Measurements from ENCODE around the gene DDX1. TPM values are rescaled to one million over a fixed set of nuclear protein-coding genes. Genes with fewer than 3 reads are reported as not detected.
A peak's percentile ranks its signal among the peaks of the same experiment; 100 is the strongest.

The DDX1 gene
- total and polyA plus RNA-seq, 4 donors = 73.6 to 82.6 (median 77.8) TPM

- no peaks in the 10 kb centered on the region for H3K27me3 ChIP-seq (ENCODE audit: control insufficient read depth in 1 of 2, insufficient read depth in 2 of 2, low read length in 1 of 2)
- no peak overlapping the region for H3K4me3 ChIP-seq (ENCODE audit: low read length in 2 of 2)
- no peak overlapping the region for H3K27ac ChIP-seq (ENCODE audit: low read depth in 1 of 2, low read length in 2 of 2)
- peaks cover 4 to 5% of the 10 kb centered on the region in 2 donors for H3K36me3 ChIP-seq (ENCODE audit: control insufficient read depth in 1 of 2, insufficient read depth in 2 of 2, low read length in 1 of 2)
- intact Hi-C loops (cut with DNase I) = no loop called here
- 80 to 85% methylated on average over 9 of the region's 9 CpGs for WGBS, 2 donors
- DNase-seq (no peak), ATAC-seq (ENCODE audit: low FRiP score) (no peak)
- H3K4me1 ChIP-seq (ENCODE audit: control insufficient read depth in 1 of 2, insufficient read depth in 2 of 2, low read length in 2 of 2) = no peaks in the 10 kb centered on the region
- H3K9me3 ChIP-seq (ENCODE audit: control insufficient read depth, low read length) = no peaks in the 10 kb centered on the region
These were observed 36.4 kb downstream of the DDX1 start for GRCh38 chr2:15627817-15628684.

- H3K9me3 ChIP-seq (ENCODE audit: control insufficient read depth, low read length) = no peaks in the 10 kb centered on the region
- intact Hi-C loops (cut with DNase I) = no loop called here
- no peaks in the 10 kb centered on the region for H3K27me3 ChIP-seq (ENCODE audit: control insufficient read depth in 1 of 2, insufficient read depth in 2 of 2, low read length in 1 of 2)
- no peak for DNase-seq
- WGBS, 2 donors = 94 to 95% methylated on average over 5 of the region's 5 CpGs
- no peaks in the 10 kb centered on the region for H3K4me1 ChIP-seq (ENCODE audit: control insufficient read depth in 1 of 2, insufficient read depth in 2 of 2, low read length in 2 of 2)
- H3K4me3 ChIP-seq (ENCODE audit: low read length in 2 of 2) = no peak overlapping the region
- H3K36me3 ChIP-seq (ENCODE audit: control insufficient read depth in 1 of 2, insufficient read depth in 2 of 2, low read length in 1 of 2) = peaks cover 4 to 5% of the 10 kb centered on the region in 2 donors
- H3K27ac ChIP-seq (ENCODE audit: low read depth in 1 of 2, low read length in 2 of 2) = no peak overlapping the region
- no peak for ATAC-seq (ENCODE audit: low FRiP score)
These were observed 37.5 kb downstream of the DDX1 start for GRCh38 chr2:15628899-15629855.

GRCh38 chr2:15630121-15630977 is 38.7 kb downstream of the DDX1 start:
- Histone ChIP-seq H3K36me3 (ENCODE audit: control insufficient read depth in 1 of 2, insufficient read depth in 2 of 2, low read length in 1 of 2) (peaks cover 4 to 5% of the 10 kb centered on the region in 2 donors), H3K4me1 (ENCODE audit: control insufficient read depth in 1 of 2, insufficient read depth in 2 of 2, low read length in 2 of 2) (no peaks in the 10 kb centered on the region), H3K27ac (ENCODE audit: low read depth in 1 of 2, low read length in 2 of 2) (peak overlapping the region; percentile 25 to 43), H3K4me3 (ENCODE audit: low read length in 2 of 2) (no peak overlapping the region), H3K9me3 (ENCODE audit: control insufficient read depth, low read length) (no peaks in the 10 kb centered on the region), H3K27me3 (ENCODE audit: control insufficient read depth in 1 of 2, insufficient read depth in 2 of 2, low read length in 1 of 2) (no peaks in the 10 kb centered on the region)
- WGBS, 2 donors = 75 to 77% methylated on average over 4 of the region's 4 CpGs
- no peak for DNase-seq
- ATAC-seq (ENCODE audit: low FRiP score) = no peak
- intact Hi-C loops (cut with DNase I) = loop anchor here (10.0 kb wide), 3 partner anchors 654 to 1124 kb away; no protein-coding TSS in a partner anchor

- 49 to 58% methylated on average over 7 of the region's 7 CpGs for WGBS, 2 donors
- Histone ChIP-seq H3K27ac (ENCODE audit: low read depth in 1 of 2, low read length in 2 of 2) (no peak overlapping the region), H3K4me1 (ENCODE audit: control insufficient read depth in 1 of 2, insufficient read depth in 2 of 2, low read length in 2 of 2) (peaks cover 0 to 3% of the 10 kb centered on the region in 2 donors), H3K9me3 (ENCODE audit: control insufficient read depth, low read length) (no peaks in the 10 kb centered on the region), H3K27me3 (ENCODE audit: control insufficient read depth in 1 of 2, insufficient read depth in 2 of 2, low read length in 1 of 2) (no peaks in the 10 kb centered on the region), H3K4me3 (ENCODE audit: low read length in 2 of 2) (no peak overlapping the region), H3K36me3 (ENCODE audit: control insufficient read depth in 1 of 2, insufficient read depth in 2 of 2, low read length in 1 of 2) (peaks cover 4 to 5% of the 10 kb centered on the region in 2 donors)
- intact Hi-C loops (cut with DNase I) = loop anchor here (10.0 kb wide), 3 partner anchors 654 to 1124 kb away; no protein-coding TSS in a partner anchor
- no peak for DNase-seq
- no peak for ATAC-seq (ENCODE audit: low FRiP score)
These were observed 39.5 kb downstream of the DDX1 start for GRCh38 chr2:15630978-15631719.

- Histone ChIP-seq H3K4me3 (ENCODE audit: low read length in 2 of 2) (no peak overlapping the region), H3K9me3 (ENCODE audit: control insufficient read depth, low read length) (no peaks in the 10 kb centered on the region), H3K27ac (ENCODE audit: low read depth in 1 of 2, low read length in 2 of 2) (no peak overlapping the region), H3K4me1 (ENCODE audit: control insufficient read depth in 1 of 2, insufficient read depth in 2 of 2, low read length in 2 of 2) (peaks cover 2 to 3% of the 10 kb centered on the region in 2 donors), H3K36me3 (ENCODE audit: control insufficient read depth in 1 of 2, insufficient read depth in 2 of 2, low read length in 1 of 2) (peaks cover 0 to 4% of the 10 kb centered on the region in 2 donors), H3K27me3 (ENCODE audit: control insufficient read depth in 1 of 2, insufficient read depth in 2 of 2, low read length in 1 of 2) (no peaks in the 10 kb centered on the region)
- ATAC-seq (ENCODE audit: low FRiP score) (no peak), DNase-seq (no peak)
- intact Hi-C loops (cut with DNase I) = loop anchor here (10.0 kb wide), 3 partner anchors 653 to 1123 kb away; no protein-coding TSS in a partner anchor
These were observed 40.2 kb downstream of the DDX1 start for GRCh38 chr2:15631883-15632282.

GRCh38 chr2:15633043-15633970 is 41.6 kb downstream of the DDX1 start:
- Histone ChIP-seq H3K4me1 (ENCODE audit: control insufficient read depth in 1 of 2, insufficient read depth in 2 of 2, low read length in 2 of 2) (peaks cover 3 to 6% of the 10 kb centered on the region in 2 donors), H3K4me3 (ENCODE audit: low read length in 2 of 2) (no peak overlapping the region), H3K27ac (ENCODE audit: low read depth in 1 of 2, low read length in 2 of 2) (peak overlapping the region in 1 of 2 donors; percentile 43), H3K9me3 (ENCODE audit: control insufficient read depth, low read length) (no peaks in the 10 kb centered on the region), H3K27me3 (ENCODE audit: control insufficient read depth in 1 of 2, insufficient read depth in 2 of 2, low read length in 1 of 2) (no peaks in the 10 kb centered on the region), H3K36me3 (ENCODE audit: control insufficient read depth in 1 of 2, insufficient read depth in 2 of 2, low read length in 1 of 2) (peaks cover 0 to 2% of the 10 kb centered on the region in 2 donors)
- intact Hi-C loops (cut with DNase I) = loop anchor here (10.0 kb wide), 3 partner anchors 651 to 1121 kb away; no protein-coding TSS in a partner anchor
- WGBS, 2 donors = 84 to 85% methylated on average over 4 of the region's 4 CpGs
- ATAC-seq (ENCODE audit: low FRiP score) (no peak), DNase-seq (no peak)

GRCh38 chr2:15633971-15634346 is 42.3 kb downstream of the DDX1 start:
- no peaks in the 10 kb centered on the region for H3K27me3 ChIP-seq (ENCODE audit: control insufficient read depth in 1 of 2, insufficient read depth in 2 of 2, low read length in 1 of 2)
- no peak for DNase-seq
- WGBS, 2 donors = 52 to 56% methylated on average over 3 of the region's 3 CpGs
- peak overlapping the region in 1 of 2 donors; percentile 49 for H3K27ac ChIP-seq (ENCODE audit: low read depth in 1 of 2, low read length in 2 of 2)
- H3K4me3 ChIP-seq (ENCODE audit: low read length in 2 of 2) = no peak overlapping the region
- intact Hi-C loops (cut with DNase I) = loop anchor here (10.0 kb wide), 3 partner anchors 651 to 1121 kb away; no protein-coding TSS in a partner anchor
- ATAC-seq (ENCODE audit: low FRiP score) = no peak
- H3K36me3 ChIP-seq (ENCODE audit: control insufficient read depth in 1 of 2, insufficient read depth in 2 of 2, low read length in 1 of 2) = peaks cover 0 to 2% of the 10 kb centered on the region in 2 donors
- no peaks in the 10 kb centered on the region for H3K9me3 ChIP-seq (ENCODE audit: control insufficient read depth, low read length)
- peaks cover 3 to 9% of the 10 kb centered on the region in 2 donors for H3K4me1 ChIP-seq (ENCODE audit: control insufficient read depth in 1 of 2, insufficient read depth in 2 of 2, low read length in 2 of 2)

All from aorta (tissue), 5 donors.